Spleen (tissue), 11 donors: ENCODE data around the gene PIPOX. TPM values are rescaled to one million over a fixed set of nuclear protein-coding genes. Genes with fewer than 3 reads are reported as not detected.

Experiments
- DNase-seq: peaks from one replicate; pipeline ENCODE4 v3.0.0-alpha.2; 2020
- H3K27ac ChIP-seq, 8 donors: fragments of 200-600 bp; sonication (generic) in 7 of 8; 1 replicate in 4 of 8; 2 replicates in 4 of 8; pipeline versions ENCODE4 v1.5.0 to v1.8.0; 2016 to 2021; ENCODE audit warnings: inconsistent platforms in 4 of 8, mild to moderate bottlenecking in 4 of 8, moderate library complexity in 1 of 8
- H3K27me3 ChIP-seq, 7 donors: fragments of 200-600 bp; sonication (generic) in 6 of 7; replicated peaks in 1 of 7; 1 replicate in 4 of 7; 2 replicates in 3 of 7; pipeline versions ENCODE4 v1.5.0 to v1.8.0; 2016 to 2021; ENCODE audit warnings: inconsistent platforms in 3 of 7, mild to moderate bottlenecking in 1 of 7
- H3K36me3 ChIP-seq, 6 donors: fragments of 200-600 bp; sonication (generic) in 5 of 6; 1 replicate in 4 of 6; 2 replicates in 2 of 6; pipeline versions ENCODE4 v1.5.0 to v1.8.0; 2016 to 2021; ENCODE audit warnings: inconsistent platforms in 2 of 6
- H3K4me1 ChIP-seq, 6 donors: fragments of 200-600 bp; sonication (generic) in 5 of 6; 1 replicate in 3 of 6; 2 replicates in 3 of 6; pipeline versions ENCODE4 v1.5.0 to v1.8.0; 2016 to 2021; ENCODE audit warnings: inconsistent platforms in 3 of 6
- H3K4me3 ChIP-seq, 8 donors: fragments of 200-600 bp; sonication (generic) in 7 of 8; 1 replicate in 4 of 8; 2 replicates in 4 of 8; pipeline versions ENCODE4 v1.5.0 to v1.8.0; 2016 to 2021; ENCODE audit warnings: inconsistent platforms in 4 of 8, mild to moderate bottlenecking in 4 of 8, moderate library complexity in 2 of 8
- H3K9me3 ChIP-seq, 8 donors: fragments of 200-600 bp; sonication (generic) in 7 of 8; 1 replicate in 4 of 8; 2 replicates in 4 of 8; pipeline versions ENCODE4 v1.5.0 to v1.8.0; 2016 to 2021; ENCODE audit warnings: inconsistent platforms in 4 of 8
- POLR2A ChIP-seq, 3 donors: fragments of 450-650 bp; IDR thresholded peaks; one replicate each; pipeline ENCODE4 v1.5.1; 2017; ENCODE audit warnings: antibody characterized with exemption in 3 of 3, mild to moderate bottlenecking in 1 of 3
- POLR2AphosphoS5 ChIP-seq, 3 donors: sonication (generic); formaldehyde crosslinking; IDR thresholded peaks; one replicate each; pipeline ENCODE4 v1.5.1; 2017; ENCODE audit warnings: antibody characterized with exemption in 3 of 3
- WGBS, 5 donors: extraction: QIAGEN DNeasy Blood & Tissue Kit in 3 of 5; methylation state at CpG; one replicate each; pipeline versions ENCODE4 v1.1.5 to v1.1.7; 2013 to 2018; 5-methylcytosine and 5-hydroxymethylcytosine counted together
- intact Hi-C: fragments of 100-400 bp; cut with DNase I; formaldehyde crosslinking; loops from one replicate; pipeline ENCODE4 v1.15.0; 2023; ENCODE audit warnings: low total_unique reads
- polyA plus RNA-seq, 3 donors: library from polyadenylated mRNA; stranded (reverse); fragments of 200-250 nt; gene quantifications; one replicate each; pipeline ENCODE4 v1.2.1, GENCODE V29; 2013
- total RNA-seq, 7 donors: library from RNA; depleted of rRNA in 3 of 7; stranded (reverse); fragments of >200 nt in 3 of 7; fragmentation: NEBNext Ultra II Directional in 4 of 7; extraction: Animal tissue kit (Norgen Biotek cat#: 25700) in 4 of 7; gene quantifications; one replicate each; pipeline versions ENCODE4 v1.1.0 to v1.2.1, GENCODE V29; 2016 to 2021
- TF ChIP-seq, protein P1 (sequence below), 11 experiments: fragments of 200-600 bp in 7 of 11; fragments of 450-650 bp in 4 of 11; sonication (generic) in 4 of 11; IDR thresholded peaks in 8 of 11; conservative IDR thresholded peaks in 3 of 11; 1 replicate in 7 of 11; 2 replicates in 4 of 11; pipeline versions ENCODE4 v1.4.0 to v1.8.0; 2016 to 2021; ENCODE audit warnings: antibody characterized with exemption in 11 of 11, inconsistent platforms in 4 of 11, mild to moderate bottlenecking in 1 of 11
- donor health status: healthy with polysubstance abuse.
- donor health status: DM: no; HTN: no; CAD: no; lungs with moderate emphysema.
- donor health status: DM: no; HTN: no; CAD: no.
- donor health status: Bipolar disorder and iron deficiency.
- donor health status: healthy.
- donor health status: DM: no; HTN: no; CAD: no.
- donor health status: DM: yes; HTN: yes; CAD: no.

Gene PIPOX
- total and polyA plus RNA-seq, 10 donors: 0.64 to 8.3 (median 4.7) TPM

DNA sequence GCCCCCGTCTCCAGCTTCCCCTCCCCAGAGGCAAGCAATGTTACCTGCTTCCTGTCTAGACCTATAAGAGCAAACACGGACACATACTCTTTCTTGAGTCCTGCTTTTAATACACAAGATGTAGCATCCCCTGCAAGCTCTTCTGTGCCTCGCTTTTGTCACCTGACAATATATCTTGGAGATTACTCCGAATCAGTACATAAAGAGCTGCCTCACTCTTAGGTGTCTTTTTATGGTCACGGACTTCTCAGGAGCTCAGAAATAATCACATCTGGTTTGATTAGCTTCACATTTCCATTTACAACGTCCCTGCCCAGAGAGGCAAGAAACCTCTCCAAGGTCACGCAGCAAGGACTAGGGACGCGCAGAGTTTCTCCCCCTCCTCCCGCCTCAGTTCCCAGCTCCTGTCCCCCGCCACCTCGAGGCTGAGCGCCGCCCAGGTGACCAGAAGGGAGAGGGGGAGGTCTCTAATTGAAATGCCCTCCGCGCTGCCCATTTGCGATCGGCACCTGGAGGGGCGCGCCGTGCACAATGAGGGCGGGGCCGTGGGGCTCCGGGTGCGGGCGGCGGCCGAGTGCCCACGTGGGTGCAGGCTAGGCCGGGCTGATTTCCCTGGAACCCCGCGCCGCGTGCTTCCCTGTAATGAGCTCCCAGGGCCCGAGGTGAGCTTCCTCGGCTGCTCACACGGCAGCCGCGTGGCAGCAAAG, 23.3 kb upstream of the PIPOX start:
- Histone ChIP-seq H3K4me1 (peaks cover 0 to 19% (median 9%) of the 10 kb centered on the region in 6 donors), H3K27me3 (peaks cover 0 to 84% (median 25%) of the 10 kb centered on the region in 7 donors), H3K9me3 (no peaks in the 10 kb centered on the region), H3K4me3 (peak overlapping the region in 2 of 8 donors; percentile 17 to 49), H3K36me3 (no peaks in the 10 kb centered on the region), H3K27ac (no peak overlapping the region)
- WGBS, 5 donors: 4 to 10% (median 7%) methylated on average over 23 to 39 of the region's 39 CpGs
- intact Hi-C loops: no loop called here
- TF ChIP-seq POLR2A (IDR thresholded peaks at IDR 0.05) (no peak), POLR2AphosphoS5 (IDR thresholded peaks at IDR 0.05) (no peak)
- TF ChIP-seq, protein P1, sequence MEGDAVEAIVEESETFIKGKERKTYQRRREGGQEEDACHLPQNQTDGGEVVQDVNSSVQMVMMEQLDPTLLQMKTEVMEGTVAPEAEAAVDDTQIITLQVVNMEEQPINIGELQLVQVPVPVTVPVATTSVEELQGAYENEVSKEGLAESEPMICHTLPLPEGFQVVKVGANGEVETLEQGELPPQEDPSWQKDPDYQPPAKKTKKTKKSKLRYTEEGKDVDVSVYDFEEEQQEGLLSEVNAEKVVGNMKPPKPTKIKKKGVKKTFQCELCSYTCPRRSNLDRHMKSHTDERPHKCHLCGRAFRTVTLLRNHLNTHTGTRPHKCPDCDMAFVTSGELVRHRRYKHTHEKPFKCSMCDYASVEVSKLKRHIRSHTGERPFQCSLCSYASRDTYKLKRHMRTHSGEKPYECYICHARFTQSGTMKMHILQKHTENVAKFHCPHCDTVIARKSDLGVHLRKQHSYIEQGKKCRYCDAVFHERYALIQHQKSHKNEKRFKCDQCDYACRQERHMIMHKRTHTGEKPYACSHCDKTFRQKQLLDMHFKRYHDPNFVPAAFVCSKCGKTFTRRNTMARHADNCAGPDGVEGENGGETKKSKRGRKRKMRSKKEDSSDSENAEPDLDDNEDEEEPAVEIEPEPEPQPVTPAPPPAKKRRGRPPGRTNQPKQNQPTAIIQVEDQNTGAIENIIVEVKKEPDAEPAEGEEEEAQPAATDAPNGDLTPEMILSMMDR (IDR thresholded peaks at IDR 0.05 in 8 of 11, conservative IDR thresholded peaks at IDR 0.05 in 3 of 11): no peak
- no peak for DNase-seq

DNA sequence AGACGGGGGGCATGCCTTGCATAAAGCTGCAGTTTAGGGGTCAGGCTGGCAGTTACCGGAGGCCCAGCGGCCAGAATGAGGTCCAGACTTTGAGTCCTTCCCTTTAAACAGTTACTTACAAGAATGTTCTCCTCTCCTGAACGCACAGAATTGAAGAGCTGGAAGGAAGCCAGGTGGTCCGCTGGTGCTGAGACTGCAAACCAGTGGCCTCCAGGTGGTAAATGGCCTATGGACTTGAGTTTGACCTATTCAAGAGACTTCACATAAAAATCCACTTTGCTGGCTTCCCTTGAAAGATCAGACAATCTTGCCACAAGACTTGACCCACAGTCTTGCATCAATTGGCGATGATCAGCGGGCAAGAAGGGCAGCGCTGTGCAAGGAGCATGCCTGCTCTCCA, 22.4 kb upstream of the PIPOX start:
- Histone ChIP-seq H3K36me3 (no peaks in the 10 kb centered on the region), H3K27me3 (peaks cover 0 to 91% (median 25%) of the 10 kb centered on the region in 7 donors), H3K4me1 (peaks cover 0 to 19% (median 9%) of the 10 kb centered on the region in 6 donors), H3K27ac (no peak overlapping the region), H3K9me3 (no peaks in the 10 kb centered on the region), H3K4me3 (no peak overlapping the region)
- no peak for DNase-seq
- WGBS, 5 donors: 87 to 90% (median 89%) methylated on average over 8 of the region's 8 CpGs
- TF ChIP-seq POLR2A (IDR thresholded peaks at IDR 0.05) (no peak), POLR2AphosphoS5 (IDR thresholded peaks at IDR 0.05) (no peak)
- intact Hi-C loops: no loop called here

DNA sequence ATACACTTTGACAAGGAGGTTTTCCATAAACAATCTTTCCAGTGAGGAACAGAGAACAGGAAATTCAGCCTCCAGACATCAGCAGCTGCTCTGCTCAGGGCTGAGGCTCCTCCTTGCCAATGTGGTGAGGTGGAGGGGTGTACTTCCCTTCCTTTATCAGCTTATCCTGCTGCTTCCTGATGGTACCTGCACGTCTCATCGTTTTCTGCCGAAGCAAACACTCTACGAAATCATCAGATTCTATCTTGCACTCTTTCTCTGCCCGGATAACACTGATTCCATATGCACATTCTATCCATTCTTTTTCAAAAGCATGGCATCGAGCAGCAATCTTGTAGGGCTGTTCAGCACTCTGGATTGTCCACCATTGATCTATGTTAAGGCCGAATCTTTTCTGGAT, 21.7 kb upstream of the PIPOX start:
- DNase-seq: no peak
- Histone ChIP-seq H3K9me3 (no peaks in the 10 kb centered on the region), H3K4me3 (no peak overlapping the region), H3K27me3 (peaks cover 0 to 91% (median 25%) of the 10 kb centered on the region in 7 donors), H3K27ac (no peak overlapping the region), H3K4me1 (peaks cover 0 to 19% (median 9%) of the 10 kb centered on the region in 6 donors), H3K36me3 (no peaks in the 10 kb centered on the region)
- TF ChIP-seq, protein P1 (IDR thresholded peaks at IDR 0.05 in 8 of 11, conservative IDR thresholded peaks at IDR 0.05 in 3 of 11): no peak
- TF ChIP-seq POLR2AphosphoS5 (IDR thresholded peaks at IDR 0.05) (no peak), POLR2A (IDR thresholded peaks at IDR 0.05) (no peak)
- 39 to 52% (median 45%) methylated on average over 7 of the region's 7 CpGs for WGBS, 5 donors
- intact Hi-C loops: no loop called here

DNA sequence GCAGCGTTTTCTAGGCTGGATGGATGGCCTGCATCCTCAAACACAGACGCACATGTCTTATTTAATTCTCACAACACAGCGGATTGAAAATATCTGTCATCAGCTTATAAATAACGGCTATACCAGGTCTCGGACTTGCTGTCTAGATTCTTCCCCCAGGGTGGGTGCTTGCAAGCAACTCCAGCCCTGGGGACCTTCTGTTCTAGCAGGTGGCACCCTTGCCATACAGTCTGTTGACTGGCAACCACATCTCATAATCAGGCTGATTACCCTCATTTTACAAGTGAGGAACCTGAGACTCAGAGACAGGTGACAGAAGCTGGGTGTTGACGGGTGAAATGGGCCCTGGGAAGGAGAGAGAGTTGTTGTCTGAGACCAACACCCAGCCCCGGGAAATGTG, 20.9 kb upstream of the PIPOX start:
- Histone ChIP-seq H3K36me3 (no peaks in the 10 kb centered on the region), H3K27ac (no peak overlapping the region), H3K4me1 (peaks cover 0 to 19% (median 9%) of the 10 kb centered on the region in 6 donors), H3K9me3 (no peaks in the 10 kb centered on the region), H3K27me3 (peaks cover 0 to 90% (median 25%) of the 10 kb centered on the region in 7 donors), H3K4me3 (no peak overlapping the region)
- DNase-seq: no peak
- intact Hi-C loops: no loop called here
- WGBS, 5 donors: 90 to 95% (median 92%) methylated on average over 7 of the region's 7 CpGs
- TF ChIP-seq POLR2AphosphoS5 (IDR thresholded peaks at IDR 0.05) (no peak), POLR2A (IDR thresholded peaks at IDR 0.05) (no peak)
- TF ChIP-seq, protein P1 (IDR thresholded peaks at IDR 0.05 in 8 of 11, conservative IDR thresholded peaks at IDR 0.05 in 3 of 11): no peak
